Activated CD4-positive, alpha-beta T cell treated with anti-CD3 and anti-CD28 coated beads for 24 hours (primary cell): Measurements from ENCODE around the gene RTF1.

Experiments used
- DNase-seq, 2 donors: peaks; one replicate each; pipeline ENCODE4 v3.0.0-alpha.2; 2020; ENCODE audit warnings: low read depth in 2 of 2

Gene RTF1

DNA sequence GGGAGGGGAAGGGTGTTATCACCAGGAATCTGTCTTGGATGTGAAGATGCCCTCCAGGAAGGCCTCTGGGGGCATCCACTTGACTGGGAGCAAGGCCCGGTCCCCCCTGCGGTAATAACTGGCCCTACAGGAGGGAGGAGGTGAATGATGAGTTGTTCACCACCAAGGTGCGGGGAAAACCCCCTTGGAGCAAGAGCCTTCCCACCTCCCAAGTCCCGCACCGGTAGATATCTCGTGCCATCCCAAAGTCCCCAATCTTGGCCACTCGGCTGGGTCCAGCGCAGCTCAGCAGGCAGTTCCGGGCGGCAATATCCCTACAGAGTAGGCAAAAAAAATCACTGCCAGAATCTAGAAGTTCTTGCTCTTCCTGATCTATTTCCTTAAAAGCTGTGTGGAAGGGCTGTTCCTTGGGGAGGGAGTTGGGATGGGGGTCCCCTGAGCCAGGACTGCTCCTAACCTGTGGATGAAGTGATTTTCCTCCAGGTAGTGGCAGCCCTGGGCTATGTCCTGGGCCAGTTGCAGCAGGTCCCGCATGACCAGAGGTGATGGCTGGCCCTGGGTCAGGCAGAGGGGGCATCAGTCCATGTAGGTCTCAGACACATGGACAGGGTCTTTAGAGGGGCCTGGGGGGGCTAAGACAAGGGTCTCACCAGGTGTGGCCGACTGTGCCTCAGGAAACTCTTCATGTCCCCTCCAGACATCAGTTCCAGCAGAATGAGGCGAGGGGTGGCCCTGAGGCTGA lies 88.0 kb downstream of the RTF1 start:
- no peak for DNase-seq

DNA sequence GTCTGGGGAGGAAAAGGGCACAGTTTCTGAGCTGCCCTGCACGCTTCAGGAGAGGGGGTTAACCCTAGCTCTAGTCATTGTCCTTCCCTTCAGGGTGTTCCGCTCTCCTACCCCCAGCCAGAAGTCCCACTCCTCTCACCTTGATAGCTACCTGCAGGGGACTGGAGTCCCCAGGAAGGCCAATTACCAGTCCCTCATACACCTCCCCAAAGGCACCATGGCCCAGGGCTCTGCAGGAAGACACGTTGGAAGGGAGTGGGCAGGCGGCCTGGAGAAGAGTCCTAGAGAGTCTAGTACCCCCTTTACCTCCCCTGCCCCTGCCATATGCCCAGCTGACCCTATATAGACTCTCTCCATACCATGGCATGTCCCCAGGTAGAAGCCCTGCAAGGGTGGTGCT lies 88.9 kb downstream of the RTF1 start:
- no peak for DNase-seq

DNA sequence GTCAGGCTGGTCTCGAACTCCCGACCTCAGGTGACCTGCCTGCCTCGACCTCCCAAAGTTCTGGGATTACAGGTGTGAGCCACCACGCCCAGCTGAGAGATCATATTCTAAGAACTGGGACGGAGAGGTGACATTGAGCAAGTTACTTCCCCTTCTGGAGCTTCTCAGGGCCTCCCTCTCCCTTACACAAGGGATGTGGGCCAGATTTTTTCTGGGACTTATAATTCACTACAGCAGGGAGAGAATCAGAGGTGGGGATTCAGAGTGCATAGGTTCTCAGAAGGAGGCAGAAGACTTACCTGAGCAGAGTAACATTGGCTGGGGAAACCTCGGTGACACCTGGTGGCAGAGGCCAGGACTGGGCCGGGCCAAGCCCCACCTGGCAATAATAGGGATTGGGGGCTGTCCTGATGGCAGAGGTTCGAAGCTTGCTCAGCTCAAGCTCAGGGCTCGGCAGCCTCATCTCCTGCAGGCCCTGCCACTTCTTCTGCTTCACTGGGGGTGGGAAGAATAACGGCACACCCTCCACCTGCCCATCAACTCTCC lies 90.0 kb downstream of the RTF1 start:
- no peak for DNase-seq

DNA sequence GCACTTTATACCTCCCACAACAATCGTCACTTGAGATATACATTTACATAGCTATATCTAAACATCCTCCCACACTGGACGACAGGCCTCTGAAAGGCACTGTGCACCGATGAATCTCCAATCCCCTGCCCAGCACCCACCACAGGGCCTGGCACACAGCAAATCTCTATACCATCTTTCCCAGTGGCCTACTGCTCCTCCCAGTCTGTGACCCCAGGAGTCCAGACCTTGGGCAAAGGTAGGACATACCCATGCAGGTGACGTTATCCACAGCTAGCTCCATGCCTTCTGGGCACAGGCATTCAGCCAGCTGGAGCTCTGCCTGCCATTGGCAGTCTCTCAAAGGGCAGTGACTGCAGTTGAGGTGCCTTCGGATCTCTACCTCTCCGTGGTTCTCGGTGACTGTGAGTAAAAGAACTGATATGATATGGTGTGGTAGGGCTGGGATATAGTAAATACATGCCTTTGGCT lies 91.0 kb downstream of the RTF1 start:
- no peak for DNase-seq

DNA sequence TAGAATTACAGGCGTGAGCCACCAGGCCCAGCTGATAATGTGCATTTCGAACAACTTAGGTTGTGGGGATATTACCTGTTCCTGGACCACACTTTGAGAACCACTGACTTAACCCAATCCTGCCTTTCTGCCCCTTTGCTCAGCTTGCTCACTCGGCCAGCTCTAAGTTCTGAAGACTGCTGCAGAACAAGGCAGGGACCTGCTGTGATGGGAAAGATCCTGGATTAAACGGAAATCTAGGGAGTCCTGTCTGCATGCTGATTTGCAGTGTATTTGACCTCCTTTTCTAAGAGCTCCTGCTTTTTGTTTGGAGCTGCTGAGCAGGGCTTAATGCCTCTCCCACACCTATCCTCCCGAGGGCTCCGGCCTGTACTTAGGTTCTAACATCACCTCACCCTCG lies 93.8 kb downstream of the RTF1 start:
- no peak for DNase-seq

DNA sequence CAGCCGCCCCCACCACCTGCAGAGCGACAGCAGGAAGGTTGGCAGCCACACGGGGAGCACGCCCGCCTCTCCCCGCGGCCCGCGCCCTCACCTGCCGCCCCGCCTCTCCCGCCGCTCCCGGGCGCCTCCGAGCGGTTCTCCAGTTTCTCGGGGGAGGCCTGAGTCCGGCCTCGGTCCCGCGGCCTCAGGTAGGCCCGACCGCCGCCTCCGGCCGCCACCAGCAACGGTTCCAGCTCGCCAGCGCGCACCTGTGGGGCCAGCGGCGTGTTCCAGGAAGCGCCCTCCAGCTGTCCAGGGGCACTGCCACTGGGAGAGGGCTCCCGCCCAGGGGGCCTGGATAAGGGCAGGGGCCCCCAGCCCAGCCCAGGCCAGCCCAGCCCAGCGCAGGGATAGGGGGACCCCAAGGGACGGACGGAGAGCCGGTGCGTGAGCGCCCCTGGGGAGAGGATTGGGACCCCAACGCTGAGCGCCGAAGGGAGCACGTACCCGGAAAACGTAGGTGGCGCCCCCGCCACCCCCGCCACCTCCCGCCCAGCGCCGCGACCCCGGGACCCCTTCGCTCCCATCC lies 94.5 kb downstream of the RTF1 start:
- DNase-seq = no peak

DNA sequence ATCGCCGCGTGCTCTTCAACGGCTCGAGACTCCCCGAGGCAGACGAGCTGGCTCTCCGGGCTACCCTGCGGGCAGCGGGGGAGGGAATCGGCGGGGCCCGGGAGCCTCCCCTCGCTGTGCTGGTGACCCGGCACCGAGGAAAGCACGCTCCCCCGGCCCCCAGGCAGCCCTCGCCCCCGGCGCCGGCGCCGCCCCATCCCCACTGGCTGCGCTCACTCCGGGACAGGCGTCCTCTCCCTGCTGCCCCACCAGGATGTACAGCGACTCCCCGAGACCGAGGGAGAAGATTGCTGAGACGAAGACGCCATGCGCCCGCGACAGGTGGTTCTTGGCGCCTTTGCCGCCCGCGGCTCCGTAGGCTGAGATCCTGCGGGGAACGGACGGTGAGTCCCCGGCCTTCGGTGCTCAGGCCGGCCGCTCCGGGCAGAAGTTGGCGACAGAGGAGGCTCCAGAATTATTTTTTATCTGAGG lies 95.0 kb downstream of the RTF1 start:
- no peak for DNase-seq

DNA sequence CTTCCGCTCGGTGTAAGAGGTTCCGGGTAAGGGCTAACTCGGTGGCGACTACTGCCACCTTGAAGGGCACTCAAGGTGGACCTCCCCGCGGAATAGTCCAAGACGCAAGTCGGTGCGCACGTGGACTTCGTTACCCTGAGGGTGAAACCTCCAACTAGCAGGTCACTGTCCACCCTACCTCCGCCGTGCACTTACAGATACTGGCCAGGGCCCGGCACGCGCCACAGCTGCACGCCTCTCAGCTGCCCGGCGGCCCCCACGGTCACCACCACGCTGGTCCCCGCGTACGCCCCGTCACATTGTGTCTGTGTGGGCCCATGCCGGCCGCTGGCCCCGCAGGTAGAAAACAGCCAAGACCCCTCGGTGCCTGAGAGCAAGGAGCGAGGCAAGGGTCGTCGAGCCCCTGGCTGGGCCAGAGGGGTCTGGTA lies 95.6 kb downstream of the RTF1 start:
- no peak for DNase-seq

DNA sequence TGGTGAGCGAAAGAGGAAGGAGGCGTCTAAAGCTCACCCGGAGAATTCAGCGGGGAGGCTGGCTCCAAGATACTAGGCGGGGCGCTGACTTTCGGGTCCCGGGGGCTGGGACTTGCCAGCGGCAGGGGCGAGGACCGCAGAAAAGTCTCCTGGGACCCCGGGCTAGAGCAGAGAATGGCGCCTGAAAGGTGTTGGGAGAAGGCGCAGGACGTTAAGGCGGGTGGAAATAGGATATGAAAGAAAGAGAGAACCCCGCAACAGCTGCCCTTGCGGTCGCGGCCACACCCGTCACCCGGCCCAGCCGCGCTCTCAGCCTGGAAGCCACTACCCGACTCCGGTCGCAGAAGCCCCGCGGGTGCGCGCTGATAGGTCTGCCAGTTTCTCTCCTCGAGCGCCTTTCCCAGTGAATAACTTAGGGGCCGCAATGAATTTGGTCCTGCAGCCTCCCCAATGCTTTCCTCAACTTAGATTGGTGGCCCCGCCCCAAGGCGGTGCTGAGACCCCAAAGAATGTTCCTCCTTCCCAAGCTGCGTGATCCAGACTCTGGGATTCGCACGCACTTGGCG lies 96.1 kb downstream of the RTF1 start:
- no peak for DNase-seq

DNA sequence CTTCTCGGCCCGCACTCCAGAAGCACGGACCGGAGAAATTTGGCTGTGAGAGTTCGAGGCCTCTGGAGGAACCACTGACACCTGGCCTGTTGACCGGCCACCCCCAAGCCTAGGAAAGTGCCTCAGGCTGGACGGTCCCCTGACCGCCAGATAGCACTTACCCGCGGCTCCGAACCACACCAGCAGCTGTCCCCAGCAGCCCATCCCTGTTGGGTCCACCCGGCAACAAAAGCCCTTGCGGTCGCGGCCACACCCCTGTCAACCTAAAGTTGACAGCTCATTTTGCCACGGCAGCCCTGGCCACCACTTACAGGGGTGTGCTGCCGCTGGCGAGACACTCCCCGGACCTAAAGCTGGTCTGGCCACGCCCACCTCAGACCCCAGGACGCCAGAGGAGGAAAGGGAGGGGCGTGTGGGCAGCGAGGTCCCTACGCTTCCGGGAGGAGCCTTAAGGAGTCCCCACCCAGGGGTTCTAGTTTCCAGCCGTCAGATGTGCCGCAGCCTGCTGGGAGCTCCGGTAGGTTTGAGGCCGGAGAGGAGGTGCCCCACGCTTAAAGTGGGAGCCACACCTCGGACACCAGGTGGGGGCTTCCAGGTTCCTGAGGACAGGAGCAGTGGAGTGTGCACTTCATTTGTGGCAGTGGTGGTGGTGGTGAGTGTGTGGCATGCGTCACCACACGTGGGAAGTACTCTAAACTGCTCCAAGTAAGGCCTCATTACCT lies 96.8 kb downstream of the RTF1 start, which contains the start of gene LTK:
TSS of gene LTK (minus strand) at position 322 of the 722 bp plus-strand sequence. CDS start at position 204, 118 bp downstream.
- no peak for DNase-seq

DNA sequence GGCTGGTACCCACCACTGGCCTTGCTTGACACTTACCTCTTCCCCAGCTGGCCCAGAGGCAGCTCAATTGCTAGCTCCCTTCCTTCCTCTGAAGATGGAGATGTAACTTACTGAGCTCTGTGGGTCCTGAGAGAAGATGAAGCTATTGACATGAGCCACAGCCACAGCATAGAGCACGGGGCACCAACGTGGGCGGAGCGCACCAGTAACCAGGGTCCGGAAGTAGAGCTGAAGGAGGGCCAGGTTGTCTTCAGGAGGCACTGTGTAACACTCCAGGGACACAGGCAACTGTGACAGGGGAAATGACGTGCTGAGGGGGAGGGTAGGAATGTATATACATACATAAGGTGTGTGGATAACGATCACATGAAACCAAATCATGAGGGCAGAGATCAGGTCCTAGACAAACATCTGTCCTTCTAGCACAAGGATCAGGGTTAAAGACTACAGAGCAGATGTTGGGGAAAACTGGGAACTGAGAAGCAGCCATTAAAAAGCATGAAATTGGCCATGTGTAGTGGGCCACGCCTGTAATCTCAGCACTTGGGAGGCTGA lies 101.1 kb downstream of the RTF1 start:
- DNase-seq = no peak

DNA sequence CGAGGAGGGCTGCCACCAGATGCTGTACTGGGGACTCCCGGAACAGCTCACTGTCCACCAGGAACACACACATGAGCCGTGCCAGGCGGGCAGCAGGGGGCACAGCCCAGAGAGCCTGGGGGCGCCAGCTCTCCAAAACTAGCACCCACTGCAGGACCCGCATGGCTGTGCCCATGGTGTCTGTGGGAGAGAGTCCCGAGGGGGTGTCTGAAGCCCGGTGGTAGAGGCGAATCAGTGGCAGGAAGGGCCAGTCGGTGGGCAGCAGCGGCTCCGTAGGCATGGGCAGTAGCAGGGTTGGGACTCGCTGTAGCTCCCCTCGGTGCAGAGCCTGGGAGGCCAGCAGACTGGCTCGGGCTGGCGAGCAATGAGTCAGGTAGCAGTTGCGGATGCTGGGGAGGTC lies 103.7 kb downstream of the RTF1 start:
- DNase-seq = no peak

DNA sequence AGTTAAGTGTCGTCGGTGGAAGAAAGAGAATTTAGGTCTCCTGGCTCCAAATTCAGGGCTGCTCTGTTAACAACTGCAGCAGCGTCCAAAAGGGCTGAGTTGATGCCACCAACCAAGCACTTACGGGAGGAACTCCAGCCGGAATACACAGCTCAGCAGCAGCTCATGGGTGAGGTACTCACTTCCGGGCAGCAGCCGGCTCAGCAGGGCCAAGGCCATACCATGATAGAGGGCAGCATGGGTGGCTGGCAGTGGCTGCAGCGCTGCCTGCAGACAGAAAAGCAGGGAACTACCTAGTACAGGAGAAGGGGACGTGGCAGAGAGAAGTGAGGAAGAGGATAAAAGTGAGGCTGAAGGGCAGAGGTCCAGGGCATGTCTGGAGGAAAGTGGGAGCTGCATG lies 104.7 kb downstream of the RTF1 start:
- DNase-seq = no peak

DNA sequence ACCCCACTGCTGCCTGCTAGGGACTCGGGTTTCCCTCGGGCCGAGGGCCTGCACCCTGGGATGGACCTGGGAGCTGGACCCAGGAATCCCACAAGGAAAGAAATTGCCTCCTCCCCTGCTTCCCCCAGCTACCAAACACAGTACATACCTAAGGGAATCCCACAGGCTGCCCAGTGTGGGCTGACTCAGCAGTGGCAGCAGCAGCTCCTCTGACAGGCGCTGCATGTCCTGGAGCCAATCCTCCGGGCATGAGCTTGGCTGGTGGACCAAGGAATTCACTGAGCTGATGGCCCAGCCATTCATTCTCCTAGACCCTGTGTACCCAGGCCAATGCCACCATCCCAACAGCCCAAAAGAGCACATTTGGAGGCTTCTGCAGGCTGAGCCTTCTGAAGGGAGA lies 106.2 kb downstream of the RTF1 start:
- DNase-seq = no peak

DNA sequence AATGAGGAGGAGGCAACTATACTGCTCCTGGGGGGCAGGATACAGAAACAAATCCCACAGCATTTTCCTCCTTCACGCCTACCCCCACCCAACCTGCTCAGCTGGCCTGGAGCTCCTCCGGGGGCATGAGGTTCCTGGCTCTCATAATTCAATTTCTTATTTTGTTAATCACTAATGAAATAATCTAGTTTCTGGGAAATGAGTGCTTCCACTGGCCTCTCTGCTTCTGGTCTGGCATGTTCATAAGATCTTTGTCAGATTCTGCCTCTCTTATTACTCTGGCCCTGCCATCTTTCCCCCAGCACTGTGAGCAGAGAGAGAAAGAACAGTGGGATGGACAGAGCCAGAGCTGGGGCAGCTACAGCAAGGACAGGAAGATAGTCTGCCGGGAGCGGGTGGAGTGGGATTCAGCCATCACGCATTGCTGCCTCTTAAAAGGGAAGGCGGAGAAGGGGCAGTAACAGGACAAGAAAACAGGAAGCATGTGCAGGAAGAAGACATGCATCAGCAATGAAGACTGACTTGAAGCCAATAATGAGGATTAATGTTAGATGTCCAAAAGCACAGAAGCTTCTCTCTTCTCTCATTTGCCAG lies 113.6 kb downstream of the RTF1 start:
- no peak for DNase-seq
